ENCODE results near the gene CENPF. TPM values are rescaled to one million over a fixed set of nuclear protein-coding genes. Genes with fewer than 3 reads are reported as not detected.

Gene CENPF
- polyA plus RNA-seq, 1 donor, result 153 TPM

DNA sequence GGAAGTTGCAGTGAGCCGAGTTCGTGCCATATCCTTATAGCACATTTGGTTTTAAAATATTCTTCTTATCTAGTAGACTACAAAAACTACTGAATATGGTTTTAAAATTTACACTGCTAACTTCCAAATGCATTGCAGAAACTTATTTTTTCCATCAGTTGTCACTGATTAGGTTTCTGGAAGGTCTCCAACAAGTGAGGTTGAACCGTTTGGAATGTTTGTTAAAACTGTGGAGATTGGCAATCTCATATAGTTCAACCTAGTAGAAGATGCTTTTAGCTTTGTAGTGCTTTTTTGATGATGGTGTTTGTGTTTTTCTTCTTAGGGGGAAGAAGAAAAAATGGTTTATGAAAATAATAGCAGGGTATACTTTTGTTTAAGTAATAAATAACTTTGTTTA, 12.9 kb downstream of the CENPF start:
- DNase-seq, result no peak

DNA sequence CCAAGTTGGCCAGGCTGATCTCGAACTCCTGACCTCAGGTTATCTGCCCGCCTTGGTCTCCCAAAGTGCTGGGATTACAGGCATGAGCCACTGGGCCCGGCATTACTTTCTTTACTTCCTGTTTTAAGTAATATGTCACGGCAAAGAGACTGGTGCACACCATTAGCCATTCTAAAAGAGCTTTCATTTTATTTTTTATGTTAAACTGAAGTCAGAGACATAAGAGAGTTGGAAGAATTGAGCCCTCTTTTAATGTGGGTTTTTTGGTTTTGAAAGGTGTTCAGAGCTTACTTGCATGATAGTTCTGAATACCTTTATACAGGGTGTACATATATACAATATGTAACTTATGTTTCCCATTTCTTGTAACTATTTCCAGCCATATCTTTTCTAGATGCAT, 14.3 kb downstream of the CENPF start:
- no peak for DNase-seq

DNA sequence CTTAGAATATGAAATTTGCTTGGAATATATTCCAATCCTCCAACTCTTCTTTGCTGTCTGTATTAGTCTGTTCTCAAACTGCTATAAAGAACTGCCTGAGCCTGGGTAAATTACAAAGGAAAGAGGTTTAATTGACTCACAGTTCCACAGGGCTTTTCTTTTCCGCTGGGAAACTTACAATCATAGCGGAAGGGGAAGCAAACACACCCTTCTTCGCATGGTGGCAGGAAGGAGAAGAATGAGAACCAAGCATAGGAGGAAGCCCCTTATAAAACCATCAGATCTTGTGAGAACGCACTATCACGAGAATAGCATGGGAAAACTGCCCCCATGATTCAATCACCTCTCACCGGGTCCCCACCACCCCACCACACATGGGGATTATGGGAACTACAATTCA, 14.8 kb downstream of the CENPF start:
- no peak for DNase-seq

DNA sequence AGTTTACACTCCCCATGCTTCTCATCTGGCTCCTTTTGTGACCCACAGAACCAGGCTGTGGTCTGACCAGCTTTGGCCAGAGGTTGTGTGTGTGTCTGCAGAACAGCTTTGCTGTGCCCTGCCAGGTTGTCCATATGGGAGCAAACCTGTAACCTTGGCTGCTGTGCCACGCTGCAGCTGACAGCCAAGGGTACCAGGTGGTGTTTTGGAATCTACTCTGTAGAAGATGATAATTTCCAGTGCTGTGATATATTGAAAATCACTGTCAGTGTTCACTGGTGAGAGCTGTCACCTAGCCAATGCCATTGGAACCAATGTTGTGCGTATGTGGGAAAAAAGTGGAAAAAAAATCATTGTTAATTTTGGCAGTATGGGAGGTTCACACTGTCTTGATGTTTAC, 18.2 kb downstream of the CENPF start:
- no peak for DNase-seq

DNA sequence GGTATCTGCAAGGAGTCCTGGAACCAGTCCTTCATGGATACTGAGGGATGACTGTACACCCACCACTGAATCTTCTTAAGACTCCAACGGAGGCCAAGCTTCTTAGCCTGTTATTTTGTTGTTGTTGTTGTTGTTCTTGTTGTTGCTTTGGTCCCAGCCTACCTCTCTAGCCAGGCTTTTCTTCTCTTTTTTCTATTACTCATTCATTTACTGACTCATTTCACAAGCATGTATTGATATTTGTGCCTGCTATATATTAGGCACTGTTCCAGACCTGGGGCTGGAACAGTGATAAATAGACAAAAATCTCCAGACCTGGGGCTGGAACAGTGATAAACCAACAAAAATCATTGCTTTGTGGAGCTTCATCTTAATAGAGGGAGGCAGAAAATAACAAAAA, 20.4 kb downstream of the CENPF start:
- DNase-seq, result no peak

DNA sequence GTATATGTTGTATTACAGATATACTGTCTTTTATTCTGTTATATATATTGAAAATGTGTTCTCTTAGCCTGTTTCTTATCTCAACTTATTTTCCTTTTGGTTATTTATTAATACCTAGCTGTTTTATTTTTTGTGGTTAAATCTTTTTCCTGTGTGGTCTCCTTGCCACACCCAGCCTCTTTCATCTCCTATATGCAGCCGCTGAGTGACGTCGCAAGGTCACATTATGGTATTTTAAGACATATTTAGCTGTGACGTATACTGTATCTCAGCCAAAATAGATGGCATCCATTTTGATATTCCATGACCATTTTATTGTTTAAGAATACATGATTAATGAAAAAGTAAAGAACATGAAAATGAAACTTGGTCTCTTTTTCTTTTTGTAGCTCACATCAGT, 29.1 kb downstream of the CENPF start:
- no peak for DNase-seq

DNA sequence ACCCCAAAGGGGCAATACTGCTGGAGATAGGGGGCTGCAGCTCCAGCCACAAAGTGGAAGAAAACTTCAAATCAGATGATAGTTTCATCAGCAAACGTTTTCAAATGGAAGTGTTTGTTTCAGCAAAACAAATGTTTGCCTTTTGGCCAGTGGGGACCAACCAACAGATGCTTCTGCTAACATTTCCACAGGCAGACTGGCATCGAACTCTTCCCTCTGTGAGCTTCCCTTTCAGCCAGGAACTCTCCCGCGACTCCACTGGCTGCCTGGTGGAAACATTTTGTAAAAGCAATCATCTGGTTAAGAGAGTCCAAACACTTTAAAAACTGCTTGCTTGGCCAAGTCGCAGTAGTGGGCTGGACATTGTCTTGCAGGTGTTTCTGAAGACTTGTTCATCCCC, 30.7 kb downstream of the CENPF start:
- no peak for DNase-seq

DNA sequence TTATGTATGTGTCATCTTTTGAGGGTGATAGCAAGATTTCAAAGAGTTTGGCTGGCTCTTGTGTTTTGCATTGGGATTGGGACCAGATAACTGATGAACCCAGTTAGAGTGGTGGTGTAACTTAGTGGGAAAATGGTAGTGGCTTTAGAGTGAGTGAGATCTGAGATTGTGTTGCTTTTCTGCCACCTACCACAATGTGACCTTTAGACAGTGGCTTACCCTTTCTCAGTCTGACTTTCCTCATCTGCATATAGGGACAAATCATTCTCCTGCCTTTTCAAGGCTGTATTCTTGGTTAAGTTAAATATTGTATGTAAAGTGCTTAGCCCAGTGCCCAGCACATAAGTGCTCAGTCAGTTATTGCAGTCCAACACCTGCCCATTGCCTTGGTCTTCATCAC, 31.3 kb downstream of the CENPF start:
- no peak for DNase-seq

DNA sequence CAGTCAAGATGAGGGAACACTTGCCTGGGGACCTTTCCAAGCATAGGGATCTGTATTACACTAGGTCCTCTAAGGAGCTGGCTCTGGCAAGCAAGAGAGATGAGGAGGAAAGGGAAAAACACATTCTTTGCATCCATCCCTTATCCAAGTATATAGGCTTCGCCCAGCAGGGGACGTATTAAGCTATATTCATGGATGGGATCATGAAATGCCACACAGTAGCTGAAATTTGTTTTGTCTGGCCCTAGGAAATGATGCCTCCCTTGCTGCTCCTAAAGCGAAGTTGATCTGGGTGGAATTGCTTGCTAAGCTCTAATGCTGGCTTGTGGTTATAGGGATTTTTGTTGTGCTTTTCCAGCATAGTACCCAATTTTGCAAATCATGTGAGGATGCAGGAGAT, 32.1 kb downstream of the CENPF start:
- no peak for DNase-seq

DNA sequence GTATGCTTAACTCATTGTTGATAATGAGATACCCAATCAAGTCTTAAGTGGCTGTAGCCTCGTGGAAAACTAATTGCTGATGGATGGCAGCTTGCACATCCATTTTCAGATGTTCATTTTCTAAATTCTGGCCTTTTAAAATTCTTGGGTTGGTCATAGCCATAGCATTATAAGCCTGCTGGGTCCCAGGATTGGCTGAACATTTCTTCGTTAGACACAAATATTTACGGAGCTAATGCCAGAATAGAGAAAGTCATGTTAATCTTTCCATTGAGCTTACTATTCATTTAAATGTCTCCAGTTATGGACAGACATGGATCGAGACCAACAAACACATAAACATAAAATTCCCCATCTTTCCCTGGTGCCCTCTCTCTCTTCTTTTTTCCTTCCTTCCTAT, 32.5 kb downstream of the CENPF start:
- DNase-seq, result no peak

DNA sequence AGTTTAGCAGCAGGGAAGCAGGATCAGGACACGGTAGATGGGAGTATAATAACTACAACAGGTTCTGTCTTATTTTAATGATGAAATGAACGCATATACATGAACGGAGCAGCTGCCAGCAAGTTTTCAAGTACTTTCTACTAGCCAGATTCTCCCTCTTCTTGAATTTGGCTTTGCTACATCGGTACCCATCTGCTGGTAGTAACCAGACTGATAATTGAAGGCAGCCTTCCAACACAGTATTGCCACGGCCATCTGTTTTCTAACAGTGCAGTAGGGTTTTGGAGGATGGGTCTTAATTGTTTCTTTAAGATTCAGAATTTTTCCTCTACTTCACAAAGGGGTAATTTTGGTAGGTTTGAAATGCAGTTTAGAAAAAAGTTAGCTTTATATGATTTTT, 33.4 kb downstream of the CENPF start:
- no peak for DNase-seq

DNA sequence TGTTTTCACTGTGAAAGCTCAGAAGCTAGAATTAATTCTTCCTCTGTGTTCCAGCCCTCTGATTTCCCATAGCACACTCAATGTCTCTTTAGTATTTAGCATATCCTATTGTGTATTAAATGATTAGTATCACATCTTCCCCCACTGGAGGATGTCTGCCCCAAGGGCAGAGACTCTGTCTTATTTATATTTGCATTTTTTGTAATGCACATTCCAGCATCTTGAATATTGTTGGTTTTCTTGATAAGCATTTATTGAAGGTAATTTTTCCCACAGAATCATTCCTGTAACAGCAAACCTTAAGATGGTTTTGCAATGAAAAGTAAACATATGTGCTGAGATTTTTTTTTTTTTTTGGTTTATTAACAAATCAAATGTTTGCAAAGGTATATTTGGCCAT, 34.1 kb downstream of the CENPF start:
- DNase-seq, result no peak

DNA sequence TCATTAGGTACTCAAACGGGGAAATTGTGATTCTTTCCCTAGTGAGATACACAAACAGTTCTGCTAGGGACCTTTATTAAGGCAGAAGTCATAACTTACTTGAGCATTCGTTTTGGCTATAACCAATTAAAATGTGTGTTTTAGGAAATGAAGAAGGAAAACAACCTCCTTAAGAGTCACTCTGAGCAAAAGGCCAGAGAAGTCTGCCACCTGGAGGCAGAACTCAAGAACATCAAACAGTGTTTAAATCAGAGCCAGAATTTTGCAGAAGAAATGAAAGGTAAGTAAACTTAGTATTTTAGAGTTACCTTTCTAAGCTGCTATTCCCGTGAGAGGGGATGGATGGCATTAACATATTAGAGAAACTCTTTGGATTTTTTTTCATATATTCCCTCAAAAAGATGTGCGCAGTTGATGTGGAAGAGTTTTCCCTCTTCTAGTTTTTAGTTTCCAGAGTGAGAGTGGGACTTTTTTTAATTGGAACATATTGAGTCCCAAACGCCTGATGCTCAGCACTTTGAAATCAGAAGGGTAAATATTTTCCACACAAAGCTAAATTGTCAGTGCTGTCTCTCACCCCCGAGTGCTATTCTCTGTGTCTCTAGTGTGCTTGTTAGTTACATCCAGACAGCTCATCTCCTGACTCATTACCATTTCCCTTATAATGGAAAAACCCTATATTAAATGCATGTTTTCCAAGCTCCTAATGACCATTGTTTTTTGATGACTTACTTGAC, 34.9 kb downstream of the CENPF start:
- DNase-seq, result peak; percentile 20

DNA sequence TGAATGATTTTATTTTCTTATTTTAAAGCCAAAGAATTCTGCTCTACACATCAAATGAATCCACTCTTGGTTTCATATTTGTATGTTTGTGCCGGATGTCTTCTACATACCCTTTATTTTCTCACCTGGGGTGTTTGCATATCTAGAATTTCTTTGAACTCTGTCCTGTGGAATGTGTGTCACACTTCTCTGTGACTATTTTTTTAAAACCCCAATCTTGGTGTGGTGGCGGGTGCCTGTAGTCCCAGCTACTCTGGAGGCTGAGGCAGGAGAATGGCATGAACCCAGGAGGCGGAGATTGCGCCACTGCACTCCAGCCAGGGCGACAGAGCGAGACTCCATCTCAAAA, 35.4 kb downstream of the CENPF start:
- DNase-seq, result no peak

DNA sequence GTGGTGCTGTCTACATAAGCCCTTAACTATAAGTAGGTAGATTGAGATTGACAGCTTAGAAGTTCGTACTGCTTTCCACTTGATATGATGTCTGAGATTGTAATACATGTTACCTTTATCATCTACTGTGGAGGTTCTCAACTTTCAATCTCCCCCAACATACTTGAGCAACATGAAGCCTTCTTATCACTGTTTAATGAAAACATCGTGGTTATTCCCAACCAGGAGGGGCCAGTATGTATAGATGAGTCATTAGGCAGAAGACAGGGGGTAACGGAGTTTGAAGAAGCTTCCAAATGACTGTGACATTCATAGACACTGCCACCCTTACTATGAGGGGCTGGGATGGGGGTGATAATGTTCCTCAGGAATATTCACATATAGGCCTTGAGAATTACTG, 36.0 kb downstream of the CENPF start:
- DNase-seq, result no peak

DNA sequence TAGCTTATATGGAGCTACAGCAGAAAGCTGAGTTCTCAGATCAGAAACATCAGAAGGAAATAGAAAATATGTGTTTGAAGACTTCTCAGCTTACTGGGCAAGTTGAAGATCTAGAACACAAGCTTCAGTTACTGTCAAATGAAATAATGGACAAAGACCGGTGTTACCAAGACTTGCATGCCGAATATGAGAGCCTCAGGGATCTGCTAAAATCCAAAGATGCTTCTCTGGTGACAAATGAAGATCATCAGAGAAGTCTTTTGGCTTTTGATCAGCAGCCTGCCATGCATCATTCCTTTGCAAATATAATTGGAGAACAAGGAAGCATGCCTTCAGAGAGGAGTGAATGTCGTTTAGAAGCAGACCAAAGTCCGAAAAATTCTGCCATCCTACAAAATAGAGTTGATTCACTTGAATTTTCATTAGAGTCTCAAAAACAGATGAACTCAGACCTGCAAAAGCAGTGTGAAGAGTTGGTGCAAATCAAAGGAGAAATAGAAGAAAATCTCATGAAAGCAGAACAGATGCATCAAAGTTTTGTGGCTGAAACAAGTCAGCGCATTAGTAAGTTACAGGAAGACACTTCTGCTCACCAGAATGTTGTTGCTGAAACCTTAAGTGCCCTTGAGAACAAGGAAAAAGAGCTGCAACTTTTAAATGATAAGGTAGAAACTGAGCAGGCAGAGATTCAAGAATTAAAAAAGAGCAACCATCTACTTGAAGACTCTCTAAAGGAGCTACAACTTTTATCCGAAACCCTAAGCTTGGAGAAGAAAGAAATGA, 37.6 kb downstream of the CENPF start:
- DNase-seq, result no peak

DNA sequence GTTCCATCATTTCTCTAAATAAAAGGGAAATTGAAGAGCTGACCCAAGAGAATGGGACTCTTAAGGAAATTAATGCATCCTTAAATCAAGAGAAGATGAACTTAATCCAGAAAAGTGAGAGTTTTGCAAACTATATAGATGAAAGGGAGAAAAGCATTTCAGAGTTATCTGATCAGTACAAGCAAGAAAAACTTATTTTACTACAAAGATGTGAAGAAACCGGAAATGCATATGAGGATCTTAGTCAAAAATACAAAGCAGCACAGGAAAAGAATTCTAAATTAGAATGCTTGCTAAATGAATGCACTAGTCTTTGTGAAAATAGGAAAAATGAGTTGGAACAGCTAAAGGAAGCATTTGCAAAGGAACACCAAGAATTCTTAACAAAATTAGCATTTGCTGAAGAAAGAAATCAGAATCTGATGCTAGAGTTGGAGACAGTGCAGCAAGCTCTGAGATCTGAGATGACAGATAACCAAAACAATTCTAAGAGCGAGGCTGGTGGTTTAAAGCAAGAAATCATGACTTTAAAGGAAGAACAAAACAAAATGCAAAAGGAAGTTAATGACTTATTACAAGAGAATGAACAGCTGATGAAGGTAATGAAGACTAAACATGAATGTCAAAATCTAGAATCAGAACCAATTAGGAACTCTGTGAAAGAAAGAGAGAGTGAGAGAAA, 38.4 kb downstream of the CENPF start:
- DNase-seq, result no peak

DNA sequence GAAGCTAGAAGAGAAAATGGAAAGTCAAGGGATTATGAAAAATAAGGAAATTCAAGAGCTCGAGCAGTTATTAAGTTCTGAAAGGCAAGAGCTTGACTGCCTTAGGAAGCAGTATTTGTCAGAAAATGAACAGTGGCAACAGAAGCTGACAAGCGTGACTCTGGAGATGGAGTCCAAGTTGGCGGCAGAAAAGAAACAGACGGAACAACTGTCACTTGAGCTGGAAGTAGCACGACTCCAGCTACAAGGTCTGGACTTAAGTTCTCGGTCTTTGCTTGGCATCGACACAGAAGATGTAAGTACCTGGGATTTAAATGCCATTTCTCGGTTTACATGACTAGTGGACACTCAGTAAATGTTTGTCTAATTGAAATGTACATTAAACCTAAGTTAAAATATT, 40.0 kb downstream of the CENPF start:
- no peak for DNase-seq

DNA sequence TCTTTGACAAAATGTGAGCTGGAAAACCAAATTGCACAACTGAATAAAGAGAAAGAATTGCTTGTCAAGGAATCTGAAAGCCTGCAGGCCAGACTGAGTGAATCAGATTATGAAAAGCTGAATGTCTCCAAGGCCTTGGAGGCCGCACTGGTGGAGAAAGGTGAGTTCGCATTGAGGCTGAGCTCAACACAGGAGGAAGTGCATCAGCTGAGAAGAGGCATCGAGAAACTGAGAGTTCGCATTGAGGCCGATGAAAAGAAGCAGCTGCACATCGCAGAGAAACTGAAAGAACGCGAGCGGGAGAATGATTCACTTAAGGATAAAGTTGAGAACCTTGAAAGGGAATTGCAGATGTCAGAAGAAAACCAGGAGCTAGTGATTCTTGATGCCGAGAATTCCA, 42.7 kb downstream of the CENPF start:
- DNase-seq, result no peak

DNA sequence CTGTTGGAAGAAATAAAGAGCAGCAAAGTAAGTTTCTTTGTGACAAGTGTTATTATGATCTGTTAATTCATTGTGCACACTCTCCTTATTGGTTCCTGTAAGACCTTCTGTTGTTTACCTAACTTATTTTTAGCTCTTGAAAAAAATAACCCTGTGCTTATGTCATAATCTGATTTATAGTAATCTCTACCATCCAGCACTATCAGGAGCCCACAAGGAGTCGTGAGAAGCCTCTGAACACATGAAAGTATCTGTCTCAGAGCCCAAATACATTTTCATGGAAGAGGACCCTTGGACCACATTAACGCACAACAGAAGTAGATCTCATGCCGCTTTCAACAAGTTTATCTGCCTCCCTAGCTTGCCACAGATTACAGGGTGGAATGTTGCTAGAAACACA, 45.8 kb downstream of the CENPF start:
- DNase-seq, result no peak

DNA sequence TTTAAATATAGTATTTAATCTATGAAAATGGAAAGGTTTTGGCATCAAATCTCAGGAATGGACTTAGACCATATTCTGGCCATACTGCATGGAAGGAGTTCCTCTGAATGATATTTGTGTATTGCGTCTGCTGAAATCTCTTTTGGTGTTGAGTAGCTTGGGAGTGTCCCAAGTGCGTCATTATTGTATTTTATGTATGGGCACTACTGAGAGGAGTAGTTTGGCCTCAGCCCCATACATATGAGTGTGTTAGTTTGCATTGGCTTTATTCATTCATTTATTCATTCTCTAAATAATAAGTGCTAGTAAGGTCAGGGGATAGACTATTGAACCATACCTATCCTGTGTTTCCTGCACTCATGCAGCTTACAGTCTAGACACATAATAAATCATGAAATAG, 46.6 kb downstream of the CENPF start:
- DNase-seq, result no peak

DNA sequence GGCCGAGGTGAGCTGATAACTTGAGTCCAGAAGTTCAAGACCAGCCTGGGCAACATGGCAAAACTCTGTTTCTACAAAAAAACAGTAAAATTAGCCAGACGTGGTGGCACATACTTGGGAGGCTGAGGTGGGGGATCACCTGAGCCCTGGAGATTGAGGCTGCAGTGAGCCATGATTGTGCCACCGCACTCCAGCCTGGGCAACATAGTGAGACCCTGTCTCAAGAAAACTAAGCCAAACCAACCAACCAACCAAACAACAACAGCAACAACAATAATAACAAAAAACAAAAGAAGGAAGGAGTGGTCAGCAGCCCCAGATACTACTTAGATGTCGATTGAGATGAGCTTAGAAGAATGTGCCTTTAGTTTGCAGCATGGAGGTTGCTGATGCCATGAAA, 47.7 kb downstream of the CENPF start:
- DNase-seq, result no peak

DNA sequence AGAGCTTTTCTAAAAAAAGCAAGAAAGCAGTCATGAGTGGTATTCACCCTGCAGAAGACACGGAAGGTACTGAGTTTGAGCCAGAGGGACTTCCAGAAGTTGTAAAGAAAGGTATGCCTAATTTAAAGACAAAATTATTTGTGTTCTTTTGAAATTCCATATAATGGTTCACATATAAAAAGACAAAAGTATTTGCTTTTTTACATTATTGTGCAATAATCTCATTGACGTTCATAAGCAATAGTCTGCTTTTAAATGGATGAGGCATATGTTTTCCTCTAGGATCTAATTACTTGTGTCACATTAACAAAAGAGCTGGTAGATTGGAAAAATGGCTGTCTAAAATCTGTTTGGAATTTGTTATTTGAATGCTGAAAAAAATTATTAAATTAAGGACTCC, 54.3 kb downstream of the CENPF start:
- DNase-seq, result no peak

DNA sequence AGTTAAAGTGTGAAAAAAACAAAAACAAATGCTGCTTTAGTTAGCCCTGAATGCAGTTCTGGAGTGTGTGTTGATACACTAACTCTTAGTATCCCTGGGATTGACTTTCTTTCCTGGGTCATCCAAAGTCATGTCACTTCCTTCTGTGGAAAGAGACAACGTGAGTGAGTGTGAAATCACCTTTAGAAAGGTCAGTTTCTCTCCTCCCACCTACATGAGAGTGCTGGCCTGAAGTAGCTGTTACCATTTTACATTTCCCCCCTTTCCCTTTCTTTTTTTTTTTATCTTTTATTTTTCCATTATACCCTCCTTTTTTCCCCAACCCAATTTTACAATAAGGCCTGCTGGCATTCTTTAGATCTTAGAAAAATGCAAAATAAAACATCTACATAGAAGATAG, 55.2 kb downstream of the CENPF start:
- DNase-seq, result no peak

Measured in left kidney (tissue), 2 donors.